ENCODE data around the gene TSPAN6.

DNA sequence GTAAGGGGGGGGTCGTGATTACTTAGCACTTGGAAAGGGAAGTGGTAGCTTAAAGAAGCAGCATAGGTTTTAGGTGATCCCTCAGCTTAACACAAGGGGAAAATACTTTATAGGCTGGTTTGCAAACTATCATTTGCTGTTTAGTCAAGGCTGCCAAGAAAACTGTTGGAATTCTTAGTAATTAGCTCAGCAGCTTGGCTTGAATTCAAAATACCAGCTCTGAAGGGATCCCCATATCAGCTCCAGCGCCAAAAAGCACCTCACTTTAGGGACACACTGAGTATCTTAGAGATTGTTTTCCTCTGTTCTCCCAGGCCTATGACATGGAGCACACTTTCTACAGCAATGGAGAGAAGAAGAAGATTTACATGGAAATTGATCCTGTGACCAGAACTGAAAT, 43.0 kb downstream of the TSPAN6 start:
- TF ChIP-seq ZNF777 (tag by site-specific recombination; IDR thresholded peaks at IDR 0.05; ENCODE audit: borderline replicate concordance) (no peak), ZNF112 (tag by site-specific recombination; IDR thresholded peaks at IDR 0.05) (no peak), ZNF292 (tag by site-specific recombination; IDR thresholded peaks at IDR 0.05; ENCODE audit: borderline replicate concordance, low read depth) (no peak), SETDB1 (IDR thresholded peaks at IDR 0.05; ENCODE audit: insufficient read length, low read length) (no peak), ZNF623 (tag by site-specific recombination; IDR thresholded peaks at IDR 0.05) (no peak), SP3 (tag by site-specific recombination; IDR thresholded peaks at IDR 0.05) (no peak), ZNF394 (tag by site-specific recombination; IDR thresholded peaks at IDR 0.05; ENCODE audit: borderline replicate concordance) (no peak), ZNF571 (tag by site-specific recombination; IDR thresholded peaks at IDR 0.05) (no peak)
- TF ChIP-seq, protein P1, sequence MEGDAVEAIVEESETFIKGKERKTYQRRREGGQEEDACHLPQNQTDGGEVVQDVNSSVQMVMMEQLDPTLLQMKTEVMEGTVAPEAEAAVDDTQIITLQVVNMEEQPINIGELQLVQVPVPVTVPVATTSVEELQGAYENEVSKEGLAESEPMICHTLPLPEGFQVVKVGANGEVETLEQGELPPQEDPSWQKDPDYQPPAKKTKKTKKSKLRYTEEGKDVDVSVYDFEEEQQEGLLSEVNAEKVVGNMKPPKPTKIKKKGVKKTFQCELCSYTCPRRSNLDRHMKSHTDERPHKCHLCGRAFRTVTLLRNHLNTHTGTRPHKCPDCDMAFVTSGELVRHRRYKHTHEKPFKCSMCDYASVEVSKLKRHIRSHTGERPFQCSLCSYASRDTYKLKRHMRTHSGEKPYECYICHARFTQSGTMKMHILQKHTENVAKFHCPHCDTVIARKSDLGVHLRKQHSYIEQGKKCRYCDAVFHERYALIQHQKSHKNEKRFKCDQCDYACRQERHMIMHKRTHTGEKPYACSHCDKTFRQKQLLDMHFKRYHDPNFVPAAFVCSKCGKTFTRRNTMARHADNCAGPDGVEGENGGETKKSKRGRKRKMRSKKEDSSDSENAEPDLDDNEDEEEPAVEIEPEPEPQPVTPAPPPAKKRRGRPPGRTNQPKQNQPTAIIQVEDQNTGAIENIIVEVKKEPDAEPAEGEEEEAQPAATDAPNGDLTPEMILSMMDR (tag by site-specific recombination; IDR thresholded peaks at IDR 0.05): no peak
- TF ChIP-seq, protein P2, sequence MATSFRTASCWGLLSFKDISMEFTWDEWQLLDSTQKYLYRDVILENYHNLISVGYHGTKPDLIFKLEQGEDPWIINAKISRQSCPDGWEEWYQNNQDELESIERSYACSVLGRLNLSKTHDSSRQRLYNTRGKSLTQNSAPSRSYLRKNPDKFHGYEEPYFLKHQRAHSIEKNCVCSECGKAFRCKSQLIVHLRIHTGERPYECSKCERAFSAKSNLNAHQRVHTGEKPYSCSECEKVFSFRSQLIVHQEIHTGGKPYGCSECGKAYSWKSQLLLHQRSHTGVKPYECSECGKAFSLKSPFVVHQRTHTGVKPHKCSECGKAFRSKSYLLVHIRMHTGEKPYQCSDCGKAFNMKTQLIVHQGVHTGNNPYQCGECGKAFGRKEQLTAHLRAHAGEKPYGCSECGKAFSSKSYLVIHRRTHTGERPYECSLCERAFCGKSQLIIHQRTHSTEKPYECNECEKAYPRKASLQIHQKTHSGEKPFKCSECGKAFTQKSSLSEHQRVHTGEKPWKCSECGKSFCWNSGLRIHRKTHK (tag by site-specific recombination; IDR thresholded peaks at IDR 0.05): no peak
- TF ChIP-seq, protein P3, sequence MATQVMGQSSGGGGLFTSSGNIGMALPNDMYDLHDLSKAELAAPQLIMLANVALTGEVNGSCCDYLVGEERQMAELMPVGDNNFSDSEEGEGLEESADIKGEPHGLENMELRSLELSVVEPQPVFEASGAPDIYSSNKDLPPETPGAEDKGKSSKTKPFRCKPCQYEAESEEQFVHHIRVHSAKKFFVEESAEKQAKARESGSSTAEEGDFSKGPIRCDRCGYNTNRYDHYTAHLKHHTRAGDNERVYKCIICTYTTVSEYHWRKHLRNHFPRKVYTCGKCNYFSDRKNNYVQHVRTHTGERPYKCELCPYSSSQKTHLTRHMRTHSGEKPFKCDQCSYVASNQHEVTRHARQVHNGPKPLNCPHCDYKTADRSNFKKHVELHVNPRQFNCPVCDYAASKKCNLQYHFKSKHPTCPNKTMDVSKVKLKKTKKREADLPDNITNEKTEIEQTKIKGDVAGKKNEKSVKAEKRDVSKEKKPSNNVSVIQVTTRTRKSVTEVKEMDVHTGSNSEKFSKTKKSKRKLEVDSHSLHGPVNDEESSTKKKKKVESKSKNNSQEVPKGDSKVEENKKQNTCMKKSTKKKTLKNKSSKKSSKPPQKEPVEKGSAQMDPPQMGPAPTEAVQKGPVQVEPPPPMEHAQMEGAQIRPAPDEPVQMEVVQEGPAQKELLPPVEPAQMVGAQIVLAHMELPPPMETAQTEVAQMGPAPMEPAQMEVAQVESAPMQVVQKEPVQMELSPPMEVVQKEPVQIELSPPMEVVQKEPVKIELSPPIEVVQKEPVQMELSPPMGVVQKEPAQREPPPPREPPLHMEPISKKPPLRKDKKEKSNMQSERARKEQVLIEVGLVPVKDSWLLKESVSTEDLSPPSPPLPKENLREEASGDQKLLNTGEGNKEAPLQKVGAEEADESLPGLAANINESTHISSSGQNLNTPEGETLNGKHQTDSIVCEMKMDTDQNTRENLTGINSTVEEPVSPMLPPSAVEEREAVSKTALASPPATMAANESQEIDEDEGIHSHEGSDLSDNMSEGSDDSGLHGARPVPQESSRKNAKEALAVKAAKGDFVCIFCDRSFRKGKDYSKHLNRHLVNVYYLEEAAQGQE (tag by site-specific recombination; IDR thresholded peaks at IDR 0.05): no peak

All from HEK293 (cell line).